Measurements from ENCODE around the gene CLEC1A.

The CLEC1A gene

GRCh38 chr12:10086387-10086786, 12.4 kb downstream of the CLEC1A start:
- peaks cover 0 to 4% of the 10 kb centered on the region in 2 donors for H3K4me1 ChIP-seq (ENCODE audit: control insufficient read depth in 2 of 2, insufficient read depth in 1 of 2, low read depth in 1 of 2, low read length in 2 of 2)
- WGBS, 2 donors (ENCODE audit: extremely low coverage in 2 of 2, insufficient read length in 2 of 2, insufficient replicate concordance in 1 of 2) = no CpG with 5 or more reads among the region's 3 CpGs
- no peak overlapping the region for H2AFZ ChIP-seq (ENCODE audit: low read length)
- H3K4me3 ChIP-seq (ENCODE audit: low read length in 2 of 2) = no peak overlapping the region
- no peak overlapping the region for H3K14ac ChIP-seq (ENCODE audit: low read length)
- H3K27ac ChIP-seq (replicated peaks; ENCODE audit: low read length) = no peak overlapping the region
- H3K79me1 ChIP-seq (ENCODE audit: low read depth, low read length) = no peaks in the 10 kb centered on the region
- H3K9ac ChIP-seq (ENCODE audit: low read depth, low read length, poor library complexity) = no peak overlapping the region
- H4K91ac ChIP-seq (ENCODE audit: low read depth, low read length, poor library complexity) = no peak overlapping the region
- H2BK120ac ChIP-seq (ENCODE audit: low read depth, low read length) = no peak overlapping the region
- no peak overlapping the region for H4K8ac ChIP-seq (ENCODE audit: low read depth, low read length)
- H3K36me3 ChIP-seq (replicated peaks in 1 of 2; ENCODE audit: control insufficient read depth in 2 of 2, insufficient read depth in 2 of 2, low read length in 2 of 2) = no peaks in the 10 kb centered on the region
- no peak overlapping the region for H2BK5ac ChIP-seq (ENCODE audit: low read length)
- H3K23ac ChIP-seq (ENCODE audit: low read depth, low read length, poor library complexity) = no peak overlapping the region
- H3K4ac ChIP-seq (ENCODE audit: low read length) = no peak overlapping the region
- H2BK15ac ChIP-seq (ENCODE audit: low read length) = no peak overlapping the region
- no peak overlapping the region for H3K18ac ChIP-seq (ENCODE audit: low read length)
- no peak overlapping the region for H2BK12ac ChIP-seq (ENCODE audit: low read length)
- DNase-seq (ENCODE audit: low spot score) = no peak
- H2AK5ac ChIP-seq (ENCODE audit: low read depth, low read length) = no peak overlapping the region
- no peak overlapping the region for H3K4me2 ChIP-seq (ENCODE audit: insufficient read depth, low read length, poor library complexity, severe bottlenecking)
- no peaks in the 10 kb centered on the region for H3K27me3 ChIP-seq (ENCODE audit: control insufficient read depth in 3 of 3, insufficient read depth in 3 of 3, low read depth in 1 of 3, low read length in 3 of 3)
- H3K9me3 ChIP-seq (replicated peaks in 1 of 2; ENCODE audit: control insufficient read depth in 2 of 2, insufficient read depth in 1 of 2, low read depth in 1 of 2, low read length in 2 of 2) = no peaks in the 10 kb centered on the region

- Histone ChIP-seq H3K4ac (ENCODE audit: low read length) (no peak overlapping the region), H2AFZ (ENCODE audit: low read length) (no peak overlapping the region), H2BK5ac (ENCODE audit: low read length) (no peak overlapping the region), H3K27ac (replicated peaks; ENCODE audit: low read length) (no peak overlapping the region), H3K9ac (ENCODE audit: low read depth, low read length, poor library complexity) (no peak overlapping the region), H3K18ac (ENCODE audit: low read length) (no peak overlapping the region), H3K27me3 (ENCODE audit: control insufficient read depth in 3 of 3, insufficient read depth in 3 of 3, low read depth in 1 of 3, low read length in 3 of 3) (no peaks in the 10 kb centered on the region), H3K79me1 (ENCODE audit: low read depth, low read length) (no peaks in the 10 kb centered on the region), H3K4me3 (ENCODE audit: low read length in 2 of 2) (no peak overlapping the region), H3K9me3 (replicated peaks in 1 of 2; ENCODE audit: control insufficient read depth in 2 of 2, insufficient read depth in 1 of 2, low read depth in 1 of 2, low read length in 2 of 2) (no peaks in the 10 kb centered on the region), H2BK15ac (ENCODE audit: low read length) (no peak overlapping the region), H4K91ac (ENCODE audit: low read depth, low read length, poor library complexity) (no peak overlapping the region), H4K8ac (ENCODE audit: low read depth, low read length) (no peak overlapping the region), H2AK5ac (ENCODE audit: low read depth, low read length) (no peak overlapping the region), H3K23ac (ENCODE audit: low read depth, low read length, poor library complexity) (no peak overlapping the region), H3K36me3 (replicated peaks in 1 of 2; ENCODE audit: control insufficient read depth in 2 of 2, insufficient read depth in 2 of 2, low read length in 2 of 2) (no peaks in the 10 kb centered on the region), H3K4me1 (ENCODE audit: control insufficient read depth in 2 of 2, insufficient read depth in 1 of 2, low read depth in 1 of 2, low read length in 2 of 2) (peaks cover 0 to 2% of the 10 kb centered on the region in 2 donors), H3K14ac (ENCODE audit: low read length) (no peak overlapping the region), H2BK12ac (ENCODE audit: low read length) (no peak overlapping the region), H3K4me2 (ENCODE audit: insufficient read depth, low read length, poor library complexity, severe bottlenecking) (no peak overlapping the region), H2BK120ac (ENCODE audit: low read depth, low read length) (no peak overlapping the region)
- no peak for DNase-seq (ENCODE audit: low spot score)
- no CpG with 5 or more reads among the region's 6 CpGs for WGBS, 2 donors (ENCODE audit: extremely low coverage in 2 of 2, insufficient read length in 2 of 2, insufficient replicate concordance in 1 of 2)
Observed at GRCh38 chr12:10084733-10085132, 14.1 kb downstream of the CLEC1A start.

GRCh38 chr12:10082117-10082874, 16.5 kb downstream of the CLEC1A start:
- Histone ChIP-seq H3K9ac (ENCODE audit: low read depth, low read length, poor library complexity) (no peak overlapping the region), H3K9me3 (replicated peaks in 1 of 2; ENCODE audit: control insufficient read depth in 2 of 2, insufficient read depth in 1 of 2, low read depth in 1 of 2, low read length in 2 of 2) (no peaks in the 10 kb centered on the region), H3K4me1 (ENCODE audit: control insufficient read depth in 2 of 2, insufficient read depth in 1 of 2, low read depth in 1 of 2, low read length in 2 of 2) (no peaks in the 10 kb centered on the region), H3K27me3 (ENCODE audit: control insufficient read depth in 3 of 3, insufficient read depth in 3 of 3, low read depth in 1 of 3, low read length in 3 of 3) (no peaks in the 10 kb centered on the region), H3K36me3 (replicated peaks in 1 of 2; ENCODE audit: control insufficient read depth in 2 of 2, insufficient read depth in 2 of 2, low read length in 2 of 2) (no peaks in the 10 kb centered on the region), H3K79me1 (ENCODE audit: low read depth, low read length) (no peaks in the 10 kb centered on the region), H2AFZ (ENCODE audit: low read length) (no peak overlapping the region), H3K14ac (ENCODE audit: low read length) (no peak overlapping the region), H3K23ac (ENCODE audit: low read depth, low read length, poor library complexity) (no peak overlapping the region), H4K91ac (ENCODE audit: low read depth, low read length, poor library complexity) (no peak overlapping the region), H2BK120ac (ENCODE audit: low read depth, low read length) (no peak overlapping the region), H4K8ac (ENCODE audit: low read depth, low read length) (no peak overlapping the region), H2BK15ac (ENCODE audit: low read length) (no peak overlapping the region), H3K4me2 (ENCODE audit: insufficient read depth, low read length, poor library complexity, severe bottlenecking) (no peak overlapping the region), H3K27ac (replicated peaks; ENCODE audit: low read length) (no peak overlapping the region), H3K18ac (ENCODE audit: low read length) (no peak overlapping the region), H3K4me3 (ENCODE audit: low read length in 2 of 2) (no peak overlapping the region), H2AK5ac (ENCODE audit: low read depth, low read length) (no peak overlapping the region), H2BK12ac (ENCODE audit: low read length) (no peak overlapping the region), H3K4ac (ENCODE audit: low read length) (no peak overlapping the region), H2BK5ac (ENCODE audit: low read length) (no peak overlapping the region)
- no peak for DNase-seq (ENCODE audit: low spot score)
- WGBS, 2 donors (ENCODE audit: extremely low coverage in 2 of 2, insufficient read length in 2 of 2, insufficient replicate concordance in 1 of 2) = no CpG with 5 or more reads among the region's 5 CpGs

- no peak overlapping the region for H2AFZ ChIP-seq (ENCODE audit: low read length)
- no peak overlapping the region for H2BK120ac ChIP-seq (ENCODE audit: low read depth, low read length)
- H3K4ac ChIP-seq (ENCODE audit: low read length) = no peak overlapping the region
- no peak for DNase-seq (ENCODE audit: low spot score)
- H3K23ac ChIP-seq (ENCODE audit: low read depth, low read length, poor library complexity) = no peak overlapping the region
- no peaks in the 10 kb centered on the region for H3K4me1 ChIP-seq (ENCODE audit: control insufficient read depth in 2 of 2, insufficient read depth in 1 of 2, low read depth in 1 of 2, low read length in 2 of 2)
- no peak overlapping the region for H4K91ac ChIP-seq (ENCODE audit: low read depth, low read length, poor library complexity)
- no peak overlapping the region for H2BK12ac ChIP-seq (ENCODE audit: low read length)
- no peak overlapping the region for H3K4me3 ChIP-seq (ENCODE audit: low read length in 2 of 2)
- H2BK15ac ChIP-seq (ENCODE audit: low read length) = no peak overlapping the region
- no peaks in the 10 kb centered on the region for H3K36me3 ChIP-seq (replicated peaks in 1 of 2; ENCODE audit: control insufficient read depth in 2 of 2, insufficient read depth in 2 of 2, low read length in 2 of 2)
- H3K9ac ChIP-seq (ENCODE audit: low read depth, low read length, poor library complexity) = no peak overlapping the region
- no peak overlapping the region for H3K27ac ChIP-seq (replicated peaks; ENCODE audit: low read length)
- H3K79me1 ChIP-seq (ENCODE audit: low read depth, low read length) = no peaks in the 10 kb centered on the region
- H3K9me3 ChIP-seq (replicated peaks in 1 of 2; ENCODE audit: control insufficient read depth in 2 of 2, insufficient read depth in 1 of 2, low read depth in 1 of 2, low read length in 2 of 2) = no peaks in the 10 kb centered on the region
- H3K14ac ChIP-seq (ENCODE audit: low read length) = no peak overlapping the region
- H2AK5ac ChIP-seq (ENCODE audit: low read depth, low read length) = no peak overlapping the region
- no peak overlapping the region for H3K18ac ChIP-seq (ENCODE audit: low read length)
- no peak overlapping the region for H2BK5ac ChIP-seq (ENCODE audit: low read length)
- H3K27me3 ChIP-seq (ENCODE audit: control insufficient read depth in 3 of 3, insufficient read depth in 3 of 3, low read depth in 1 of 3, low read length in 3 of 3) = peaks cover 0 to 2% (median 0%) of the 10 kb centered on the region in 3 experiments
- H4K8ac ChIP-seq (ENCODE audit: low read depth, low read length) = no peak overlapping the region
- no peak overlapping the region for H3K4me2 ChIP-seq (ENCODE audit: insufficient read depth, low read length, poor library complexity, severe bottlenecking)
Observed at GRCh38 chr12:10075451-10075850, 23.3 kb downstream of the CLEC1A start.
